ENCODE measurements around the gene CFAP54.

The CFAP54 gene

DNA sequence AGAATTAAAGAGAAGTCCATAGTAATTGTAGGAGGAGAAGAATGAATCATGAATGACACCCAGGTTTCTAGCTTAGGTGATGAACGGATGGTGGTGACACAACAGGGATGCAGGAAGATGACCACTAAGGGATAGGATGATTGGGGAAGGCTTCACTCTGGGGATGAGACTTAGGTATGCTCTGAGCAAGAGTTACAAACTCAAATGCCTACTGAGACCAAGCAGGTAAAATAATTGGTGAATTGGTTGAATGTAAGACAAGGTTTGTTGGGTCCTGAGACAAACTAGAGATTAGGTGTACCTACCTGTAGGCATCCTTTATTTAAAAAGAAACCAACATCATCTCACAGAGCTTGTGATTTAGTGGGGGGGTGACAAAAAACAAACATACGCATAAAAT is 116.3 kb downstream of the CFAP54 start:
- TF ChIP-seq, protein P1, sequence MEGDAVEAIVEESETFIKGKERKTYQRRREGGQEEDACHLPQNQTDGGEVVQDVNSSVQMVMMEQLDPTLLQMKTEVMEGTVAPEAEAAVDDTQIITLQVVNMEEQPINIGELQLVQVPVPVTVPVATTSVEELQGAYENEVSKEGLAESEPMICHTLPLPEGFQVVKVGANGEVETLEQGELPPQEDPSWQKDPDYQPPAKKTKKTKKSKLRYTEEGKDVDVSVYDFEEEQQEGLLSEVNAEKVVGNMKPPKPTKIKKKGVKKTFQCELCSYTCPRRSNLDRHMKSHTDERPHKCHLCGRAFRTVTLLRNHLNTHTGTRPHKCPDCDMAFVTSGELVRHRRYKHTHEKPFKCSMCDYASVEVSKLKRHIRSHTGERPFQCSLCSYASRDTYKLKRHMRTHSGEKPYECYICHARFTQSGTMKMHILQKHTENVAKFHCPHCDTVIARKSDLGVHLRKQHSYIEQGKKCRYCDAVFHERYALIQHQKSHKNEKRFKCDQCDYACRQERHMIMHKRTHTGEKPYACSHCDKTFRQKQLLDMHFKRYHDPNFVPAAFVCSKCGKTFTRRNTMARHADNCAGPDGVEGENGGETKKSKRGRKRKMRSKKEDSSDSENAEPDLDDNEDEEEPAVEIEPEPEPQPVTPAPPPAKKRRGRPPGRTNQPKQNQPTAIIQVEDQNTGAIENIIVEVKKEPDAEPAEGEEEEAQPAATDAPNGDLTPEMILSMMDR (IDR thresholded peaks at IDR 0.05; ENCODE audit: poor library complexity, severe bottlenecking), result no peak
- DNase-seq (ENCODE audit: low spot score) (no peak), ATAC-seq (ENCODE audit: low read depth) (no peak)
- no peaks in the 10 kb centered on the region for H3K36me3 ChIP-seq (ENCODE audit: low read depth)
- no peaks in the 10 kb centered on the region for H3K4me1 ChIP-seq (ENCODE audit: insufficient read depth, poor library complexity, severe bottlenecking)
- no peak overlapping the region for H3K27ac ChIP-seq (ENCODE audit: poor library complexity, severe bottlenecking)
- no peak overlapping the region for H3K4me3 ChIP-seq (ENCODE audit: severe bottlenecking)
- peaks cover 10% of the 10 kb centered on the region for H3K27me3 ChIP-seq (ENCODE audit: insufficient read depth, poor library complexity, severe bottlenecking)
- no peaks in the 10 kb centered on the region for H3K9me3 ChIP-seq (ENCODE audit: severe bottlenecking)

DNA sequence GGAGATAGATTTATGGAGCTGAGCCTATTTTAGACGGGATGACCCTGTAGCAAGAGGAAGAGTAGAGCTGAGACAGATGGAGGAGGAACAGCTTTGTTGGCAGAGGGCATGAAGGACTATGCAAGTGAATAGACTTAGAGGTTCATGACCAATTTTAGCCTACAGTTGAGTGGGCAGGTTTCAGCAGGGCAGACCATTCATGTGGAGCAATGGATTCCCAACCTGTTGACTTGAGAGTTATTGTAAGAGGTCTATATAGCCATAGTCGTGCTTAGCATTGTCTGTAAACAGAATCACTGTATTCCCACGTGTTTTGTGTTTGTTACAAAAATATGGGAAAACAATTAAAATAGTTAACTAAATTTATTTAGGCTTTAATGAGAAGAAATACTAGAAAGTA is 116.8 kb downstream of the CFAP54 start:
- H3K36me3 ChIP-seq (ENCODE audit: low read depth), result no peaks in the 10 kb centered on the region
- no peaks in the 10 kb centered on the region for H3K4me1 ChIP-seq (ENCODE audit: insufficient read depth, poor library complexity, severe bottlenecking)
- H3K4me3 ChIP-seq (ENCODE audit: severe bottlenecking), result no peak overlapping the region
- no peak overlapping the region for H3K27ac ChIP-seq (ENCODE audit: poor library complexity, severe bottlenecking)
- TF ChIP-seq, protein P1 (IDR thresholded peaks at IDR 0.05; ENCODE audit: poor library complexity, severe bottlenecking), result no peak
- DNase-seq (ENCODE audit: low spot score), result no peak
- H3K27me3 ChIP-seq (ENCODE audit: insufficient read depth, poor library complexity, severe bottlenecking), result peaks cover 10% of the 10 kb centered on the region
- ATAC-seq (ENCODE audit: low read depth), result no peak
- no peaks in the 10 kb centered on the region for H3K9me3 ChIP-seq (ENCODE audit: severe bottlenecking)

DNA sequence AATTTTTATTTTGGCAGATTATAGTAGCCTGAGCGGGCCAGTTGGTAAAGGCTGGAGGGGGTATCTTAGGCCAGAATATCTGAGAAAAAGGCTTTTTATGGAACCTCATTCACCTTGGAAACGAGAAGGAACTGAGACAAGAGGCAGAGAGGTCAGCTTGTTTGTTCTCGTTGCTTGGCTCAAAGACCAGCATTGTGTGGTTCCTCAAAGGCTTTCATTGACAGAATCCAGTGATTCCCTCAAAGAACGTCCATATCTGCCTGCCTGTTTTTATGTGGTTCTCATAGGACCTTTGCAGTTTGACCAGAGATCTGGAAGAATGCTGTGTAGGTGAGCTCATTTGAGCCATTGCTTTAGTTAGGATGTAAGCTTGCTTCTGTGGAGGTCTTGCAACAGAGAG is 117.3 kb downstream of the CFAP54 start:
- TF ChIP-seq, protein P1 (IDR thresholded peaks at IDR 0.05; ENCODE audit: poor library complexity, severe bottlenecking), result no peak
- no peak for DNase-seq (ENCODE audit: low spot score)
- peaks cover 10% of the 10 kb centered on the region for H3K27me3 ChIP-seq (ENCODE audit: insufficient read depth, poor library complexity, severe bottlenecking)
- no peak for ATAC-seq (ENCODE audit: low read depth)
- no peak overlapping the region for H3K27ac ChIP-seq (ENCODE audit: poor library complexity, severe bottlenecking)
- no peaks in the 10 kb centered on the region for H3K36me3 ChIP-seq (ENCODE audit: low read depth)
- no peak overlapping the region for H3K4me3 ChIP-seq (ENCODE audit: severe bottlenecking)
- no peaks in the 10 kb centered on the region for H3K9me3 ChIP-seq (ENCODE audit: severe bottlenecking)
- H3K4me1 ChIP-seq (ENCODE audit: insufficient read depth, poor library complexity, severe bottlenecking), result no peaks in the 10 kb centered on the region

GRCh38 chr12:96617178-96617577 is 127.8 kb downstream of the CFAP54 start:
- Histone ChIP-seq H3K27ac (ENCODE audit: poor library complexity, severe bottlenecking) (no peak overlapping the region), H3K4me1 (ENCODE audit: insufficient read depth, poor library complexity, severe bottlenecking) (no peaks in the 10 kb centered on the region), H3K9me3 (ENCODE audit: severe bottlenecking) (no peaks in the 10 kb centered on the region), H3K36me3 (ENCODE audit: low read depth) (no peaks in the 10 kb centered on the region), H3K27me3 (ENCODE audit: insufficient read depth, poor library complexity, severe bottlenecking) (no peaks in the 10 kb centered on the region), H3K4me3 (ENCODE audit: severe bottlenecking) (no peak overlapping the region)
- TF ChIP-seq, protein P1 (IDR thresholded peaks at IDR 0.05; ENCODE audit: poor library complexity, severe bottlenecking), result no peak
- DNase-seq (ENCODE audit: low spot score) (no peak), ATAC-seq (ENCODE audit: low read depth) (no peak)

DNA sequence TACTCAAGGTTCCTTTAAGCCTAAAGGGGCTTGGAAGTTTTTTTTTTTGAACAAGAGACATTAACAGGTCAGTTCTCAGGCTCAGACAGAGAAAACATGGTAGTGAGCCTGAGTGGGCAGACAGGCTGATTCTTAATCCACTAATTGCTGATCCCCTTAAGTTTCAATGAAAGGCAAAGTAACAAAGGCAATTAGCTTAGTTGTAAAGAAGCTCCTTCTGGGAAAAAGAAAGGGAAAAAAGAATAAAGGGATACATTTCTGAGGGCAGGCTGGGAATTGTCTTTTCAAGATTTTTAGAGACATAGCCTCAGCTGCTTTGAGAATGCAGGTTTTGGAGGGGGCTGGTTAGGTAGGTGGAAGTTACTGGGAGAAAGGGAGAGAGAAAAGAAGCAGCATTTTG is 133.8 kb downstream of the CFAP54 start:
- Histone ChIP-seq H3K9me3 (ENCODE audit: severe bottlenecking) (no peaks in the 10 kb centered on the region), H3K4me1 (ENCODE audit: insufficient read depth, poor library complexity, severe bottlenecking) (no peaks in the 10 kb centered on the region), H3K4me3 (ENCODE audit: severe bottlenecking) (no peak overlapping the region), H3K27me3 (ENCODE audit: insufficient read depth, poor library complexity, severe bottlenecking) (no peaks in the 10 kb centered on the region), H3K36me3 (ENCODE audit: low read depth) (no peaks in the 10 kb centered on the region), H3K27ac (ENCODE audit: poor library complexity, severe bottlenecking) (no peak overlapping the region)
- no peak for DNase-seq (ENCODE audit: low spot score)
- TF ChIP-seq, protein P1 (IDR thresholded peaks at IDR 0.05; ENCODE audit: poor library complexity, severe bottlenecking), result no peak
- no peak for ATAC-seq (ENCODE audit: low read depth)
